ENCODE measurements around the gene TMTC2.

Gene TMTC2

DNA sequence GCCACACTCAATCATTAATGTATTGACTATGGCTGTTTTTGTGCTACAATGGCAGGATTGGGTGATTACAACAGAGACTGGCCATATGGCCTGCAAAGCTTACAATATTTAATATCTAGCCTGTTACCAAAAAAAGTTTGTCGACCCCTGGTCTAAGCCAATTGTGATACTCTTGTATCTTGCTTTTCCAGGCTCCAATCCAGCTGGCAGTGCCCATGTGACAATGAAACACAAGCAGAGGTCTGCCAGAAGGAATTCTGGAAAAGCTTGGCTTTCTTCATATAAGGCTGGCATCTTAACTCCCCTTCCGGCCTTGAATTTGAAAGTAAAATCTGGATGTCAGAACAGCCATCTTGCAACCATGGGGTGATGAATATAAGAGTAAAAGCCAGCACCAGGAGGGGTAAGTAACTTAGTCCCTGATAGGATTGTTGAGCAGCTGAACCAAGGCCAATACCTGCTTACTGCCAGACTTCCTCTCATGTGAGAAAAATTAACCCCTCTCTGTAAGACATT, 458.7 kb downstream of the TMTC2 start:
- in situ Hi-C loops (cut with MboI; ENCODE audit: low pct_unique_long_range_greater_than_20kb, low sequenced_read_pairs, unreplicated experiment): no loop called here
- DNase-seq (ENCODE audit: low spot score): no peak
- TF ChIP-seq, protein P1, sequence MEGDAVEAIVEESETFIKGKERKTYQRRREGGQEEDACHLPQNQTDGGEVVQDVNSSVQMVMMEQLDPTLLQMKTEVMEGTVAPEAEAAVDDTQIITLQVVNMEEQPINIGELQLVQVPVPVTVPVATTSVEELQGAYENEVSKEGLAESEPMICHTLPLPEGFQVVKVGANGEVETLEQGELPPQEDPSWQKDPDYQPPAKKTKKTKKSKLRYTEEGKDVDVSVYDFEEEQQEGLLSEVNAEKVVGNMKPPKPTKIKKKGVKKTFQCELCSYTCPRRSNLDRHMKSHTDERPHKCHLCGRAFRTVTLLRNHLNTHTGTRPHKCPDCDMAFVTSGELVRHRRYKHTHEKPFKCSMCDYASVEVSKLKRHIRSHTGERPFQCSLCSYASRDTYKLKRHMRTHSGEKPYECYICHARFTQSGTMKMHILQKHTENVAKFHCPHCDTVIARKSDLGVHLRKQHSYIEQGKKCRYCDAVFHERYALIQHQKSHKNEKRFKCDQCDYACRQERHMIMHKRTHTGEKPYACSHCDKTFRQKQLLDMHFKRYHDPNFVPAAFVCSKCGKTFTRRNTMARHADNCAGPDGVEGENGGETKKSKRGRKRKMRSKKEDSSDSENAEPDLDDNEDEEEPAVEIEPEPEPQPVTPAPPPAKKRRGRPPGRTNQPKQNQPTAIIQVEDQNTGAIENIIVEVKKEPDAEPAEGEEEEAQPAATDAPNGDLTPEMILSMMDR (IDR thresholded peaks at IDR 0.05; ENCODE audit: extremely low read depth, insufficient read depth, missing control alignments): no peak

DNA sequence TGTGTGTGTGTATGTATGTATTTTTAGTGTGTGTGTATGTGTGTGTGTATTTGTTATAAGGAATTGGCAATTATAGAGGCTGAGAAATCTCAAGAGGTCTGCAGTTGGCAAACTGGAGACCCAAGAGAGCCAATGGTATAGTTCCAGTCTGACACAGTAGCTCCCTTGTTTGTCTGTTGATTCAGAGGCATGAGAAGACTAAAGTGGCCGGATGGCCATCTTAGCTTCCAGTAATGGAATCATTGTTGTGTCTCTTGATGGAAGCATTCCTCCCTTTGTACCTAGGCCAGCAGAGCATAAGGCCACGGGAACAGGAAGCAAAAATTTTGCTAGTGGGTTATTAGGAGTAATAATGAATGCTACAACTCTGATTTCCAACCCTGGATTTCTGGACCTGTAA, 460.6 kb downstream of the TMTC2 start:
- no peak for DNase-seq (ENCODE audit: low spot score)
- TF ChIP-seq, protein P1 (IDR thresholded peaks at IDR 0.05; ENCODE audit: extremely low read depth, insufficient read depth, missing control alignments): no peak
- in situ Hi-C loops (cut with MboI; ENCODE audit: low pct_unique_long_range_greater_than_20kb, low sequenced_read_pairs, unreplicated experiment): no loop called here

DNA sequence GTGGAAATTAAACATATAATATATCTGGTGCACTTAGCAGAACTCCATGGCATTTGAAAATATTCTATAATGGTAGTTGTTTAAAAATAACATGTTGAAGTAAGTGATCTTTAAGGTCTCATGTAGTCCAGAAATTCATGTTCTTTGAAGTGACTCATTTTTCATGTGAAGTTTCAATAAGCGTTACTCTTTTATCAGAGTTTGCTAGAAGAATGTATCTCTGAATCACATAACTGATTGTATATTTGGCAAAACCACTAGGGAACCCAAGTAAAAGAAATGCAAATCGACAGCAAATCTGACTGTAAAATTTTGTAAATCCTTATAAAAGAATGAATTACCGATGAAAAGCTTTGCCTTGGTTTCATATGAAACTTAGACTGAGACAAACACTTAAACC, 463.3 kb downstream of the TMTC2 start:
- in situ Hi-C loops (cut with MboI; ENCODE audit: low pct_unique_long_range_greater_than_20kb, low sequenced_read_pairs, unreplicated experiment): no loop called here
- TF ChIP-seq, protein P1 (IDR thresholded peaks at IDR 0.05; ENCODE audit: extremely low read depth, insufficient read depth, missing control alignments): no peak
- DNase-seq (ENCODE audit: low spot score): no peak

DNA sequence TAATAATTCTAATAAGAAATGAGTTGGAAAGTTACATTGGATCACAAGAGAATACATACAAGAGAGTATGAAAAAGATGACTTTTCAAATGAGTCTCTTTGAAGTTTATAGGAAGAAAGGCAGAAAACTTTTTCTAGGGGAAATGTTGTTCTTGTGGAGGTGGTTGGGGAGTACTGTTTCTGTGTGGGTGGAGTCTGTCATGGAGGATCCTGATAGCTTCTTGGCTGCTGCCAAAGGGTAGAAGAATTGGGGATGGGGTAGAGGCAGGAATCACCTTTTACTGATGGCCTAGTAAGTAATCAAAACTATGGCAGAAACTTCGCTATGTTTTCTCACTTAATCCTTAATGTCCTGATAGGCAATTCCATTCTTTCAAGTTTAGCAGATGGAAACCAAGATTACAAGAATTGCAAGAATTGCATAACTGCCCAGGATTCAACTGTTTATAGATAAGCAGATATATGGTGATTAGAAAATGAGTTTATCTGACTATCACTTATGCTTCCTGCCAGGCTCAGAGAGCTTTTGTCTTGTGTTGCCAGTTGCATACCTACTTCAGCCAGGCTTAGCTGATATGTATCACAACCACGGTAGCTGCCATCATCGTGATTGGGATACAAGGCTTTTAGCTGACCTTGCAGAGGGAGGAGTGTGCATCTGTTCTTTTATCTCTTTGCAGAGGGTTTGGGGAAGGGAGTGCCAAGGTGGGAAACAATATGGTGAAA, 463.9 kb downstream of the TMTC2 start:
- no peak for DNase-seq (ENCODE audit: low spot score)
- TF ChIP-seq, protein P1 (IDR thresholded peaks at IDR 0.05; ENCODE audit: extremely low read depth, insufficient read depth, missing control alignments): no peak
- in situ Hi-C loops (cut with MboI; ENCODE audit: low pct_unique_long_range_greater_than_20kb, low sequenced_read_pairs, unreplicated experiment): no loop called here

DNA sequence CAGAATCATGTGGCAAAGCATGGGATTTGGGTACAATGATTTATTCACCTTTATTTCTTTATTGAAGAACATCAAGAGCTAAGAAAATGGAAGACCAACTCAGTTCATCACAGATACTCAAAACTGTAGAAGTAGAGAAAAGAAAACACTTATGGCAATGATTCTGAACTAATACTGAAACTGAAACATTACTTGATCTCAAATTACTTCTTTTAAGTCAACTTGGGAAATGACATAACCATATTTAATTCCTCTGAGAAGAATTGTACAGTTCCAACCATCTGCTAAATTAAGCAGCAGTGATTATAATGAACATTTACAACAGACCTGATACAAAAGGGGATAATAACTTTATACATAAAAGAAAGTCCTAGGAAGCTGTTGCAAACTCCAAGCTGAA, 466.5 kb downstream of the TMTC2 start:
- in situ Hi-C loops (cut with MboI; ENCODE audit: low pct_unique_long_range_greater_than_20kb, low sequenced_read_pairs, unreplicated experiment): no loop called here
- no peak for DNase-seq (ENCODE audit: low spot score)
- TF ChIP-seq, protein P1 (IDR thresholded peaks at IDR 0.05; ENCODE audit: extremely low read depth, insufficient read depth, missing control alignments): no peak

DNA sequence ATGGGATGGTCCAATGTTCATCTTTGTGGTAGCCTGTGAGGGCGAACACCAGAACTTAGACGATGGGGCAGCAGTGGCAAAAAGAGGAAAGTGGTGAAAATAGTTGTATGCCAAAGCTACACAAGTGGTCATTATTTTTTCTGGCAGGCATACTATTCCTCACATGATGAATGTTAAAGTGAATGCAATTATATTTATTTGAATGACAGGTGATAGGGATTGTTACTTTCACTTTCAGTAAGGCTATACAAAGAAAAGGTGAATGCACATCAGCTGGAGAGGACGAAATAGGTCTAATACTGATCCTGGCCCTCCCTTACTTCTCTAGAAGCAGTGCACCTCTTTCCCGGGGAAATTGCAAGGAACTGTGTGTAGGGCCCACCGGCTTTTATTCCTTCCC, 470.1 kb downstream of the TMTC2 start:
- DNase-seq (ENCODE audit: low spot score): no peak
- TF ChIP-seq, protein P1 (IDR thresholded peaks at IDR 0.05; ENCODE audit: extremely low read depth, insufficient read depth, missing control alignments): no peak
- in situ Hi-C loops (cut with MboI; ENCODE audit: low pct_unique_long_range_greater_than_20kb, low sequenced_read_pairs, unreplicated experiment): no loop called here
